T-helper 22 cell (primary cell): Measurements from ENCODE around the gene ROBO2.

Experiments
- DNase-seq: peaks from one replicate; pipeline ENCODE4 v3.0.0-alpha.2; 2020; ENCODE audit warnings: low read depth

Gene ROBO2

DNA sequence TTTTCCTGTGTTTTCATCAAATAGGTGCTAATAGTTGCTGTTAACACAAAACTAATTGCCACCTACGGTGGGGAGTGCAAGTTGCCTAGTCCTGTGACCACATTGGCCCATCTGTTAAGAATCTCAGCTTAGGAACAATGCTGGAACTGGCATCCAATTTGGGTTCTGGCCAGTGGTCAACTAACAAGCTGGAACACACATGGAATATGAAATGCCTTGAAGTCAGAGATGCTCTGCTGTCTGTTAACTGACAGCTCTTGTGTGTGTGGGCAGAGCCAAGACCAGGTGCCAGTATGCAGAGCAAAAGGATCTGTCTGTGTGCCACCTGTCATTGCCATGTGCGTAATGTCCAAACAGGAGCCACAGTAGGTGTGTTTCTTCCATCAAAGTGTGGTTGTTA is 460.8 kb downstream of the ROBO2 start:
- DNase-seq = no peak

DNA sequence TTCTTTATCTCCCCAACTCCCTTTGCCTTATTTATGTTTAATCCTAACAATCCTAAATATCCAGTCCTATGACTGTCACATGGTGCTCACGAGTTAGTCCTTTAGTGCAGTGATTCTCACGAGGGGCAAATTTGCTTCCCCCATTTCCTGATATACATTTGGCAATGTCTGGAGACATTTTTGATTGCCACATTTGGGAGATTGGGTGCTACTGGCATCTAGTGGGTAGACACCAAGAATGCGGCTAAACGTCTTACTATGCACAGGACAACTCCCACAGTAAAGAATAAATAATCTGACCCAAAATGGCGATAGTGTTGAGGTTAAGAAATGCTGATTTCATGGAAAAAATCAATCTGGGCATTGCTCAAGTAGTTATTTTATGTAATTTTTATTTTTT is 466.5 kb downstream of the ROBO2 start:
- DNase-seq = no peak

DNA sequence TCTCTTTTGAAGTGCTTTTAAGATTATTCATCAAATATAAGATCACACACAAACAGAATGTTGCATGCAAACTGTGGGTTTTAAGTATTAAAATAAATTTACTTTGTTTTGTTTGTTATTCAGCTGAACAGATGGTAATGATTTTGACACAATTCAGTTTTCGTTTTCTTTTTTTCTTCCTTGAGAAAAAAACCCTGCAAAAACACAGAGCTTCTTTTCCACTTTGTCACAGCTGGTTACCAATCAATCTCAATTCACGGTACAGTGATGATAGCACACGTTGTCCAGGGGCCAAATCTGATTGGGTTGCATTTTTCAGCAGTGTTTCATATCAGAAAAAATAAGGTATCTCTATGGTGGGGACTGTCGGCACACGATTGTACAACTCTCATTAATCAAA is 473.6 kb downstream of the ROBO2 start:
- DNase-seq = no peak

DNA sequence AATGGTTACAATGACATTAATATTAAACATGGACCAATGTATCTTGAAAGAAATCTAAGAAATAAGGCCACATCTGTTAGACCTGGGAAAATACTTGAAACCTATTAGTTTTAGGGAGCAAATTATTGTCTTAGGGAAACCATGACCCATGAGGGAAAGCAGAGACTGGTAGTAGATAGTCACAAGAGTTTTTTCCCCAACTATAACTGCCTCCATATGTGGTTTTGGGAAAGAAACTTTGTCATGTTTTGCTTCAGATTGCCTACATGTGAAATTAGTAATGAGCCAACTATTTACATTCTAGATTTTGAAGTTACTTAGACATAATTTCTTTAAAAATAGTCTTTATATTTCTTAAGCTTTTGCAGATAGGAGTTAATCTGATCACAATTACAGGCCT is 474.9 kb downstream of the ROBO2 start:
- DNase-seq = no peak

DNA sequence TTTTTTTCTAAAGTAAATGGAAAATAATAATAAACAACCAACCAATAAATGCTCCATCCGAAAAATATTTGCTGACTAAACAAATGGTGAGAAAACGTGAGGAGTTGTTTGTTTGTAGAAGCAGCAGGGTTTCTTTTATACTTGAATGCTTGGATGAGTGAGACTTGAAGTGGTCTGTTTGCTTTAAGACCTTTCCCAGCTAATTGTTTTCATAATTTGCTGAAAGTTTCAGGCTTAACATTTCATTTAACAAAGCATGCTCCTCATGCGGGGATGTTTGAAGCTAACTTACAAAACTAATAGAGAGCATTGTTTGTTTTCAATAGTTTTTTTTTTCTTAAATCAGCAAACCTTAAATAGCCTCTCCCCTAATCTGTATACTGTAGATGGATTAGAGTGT is 484.6 kb downstream of the ROBO2 start:
- DNase-seq = no peak

DNA sequence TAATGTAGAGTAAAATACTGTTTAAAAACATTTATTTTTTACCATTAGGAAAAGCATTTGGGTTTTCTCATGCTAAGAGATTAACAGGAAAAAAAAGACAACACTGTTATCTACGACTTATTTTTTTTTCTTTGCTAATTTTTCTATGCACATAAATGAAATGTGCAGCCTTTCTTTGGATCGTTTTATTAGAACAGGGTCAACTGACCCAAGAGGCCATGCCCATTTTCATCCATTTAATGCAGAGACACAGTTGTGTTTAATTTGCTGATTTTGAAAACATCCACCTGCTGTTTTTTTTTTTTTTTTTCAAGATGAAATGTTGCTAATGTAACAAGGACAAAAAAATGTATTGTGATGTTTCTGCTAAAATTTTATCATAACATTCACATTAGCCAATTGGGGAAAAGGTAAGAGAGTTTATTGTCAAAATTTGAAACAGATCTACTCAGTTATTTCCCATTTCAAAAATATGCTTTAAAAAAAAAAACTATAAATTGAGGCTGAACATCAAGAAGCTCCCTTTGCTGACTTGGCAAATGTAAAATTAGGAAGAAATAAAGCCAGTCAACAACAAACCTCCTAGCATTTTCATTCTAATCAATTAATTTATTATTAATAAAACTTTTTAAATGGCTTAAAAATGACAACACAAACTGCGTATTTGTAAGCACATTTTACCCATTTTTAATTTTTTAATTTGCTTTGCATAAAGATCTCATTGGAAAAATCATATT is 485.2 kb downstream of the ROBO2 start:
- no peak for DNase-seq

DNA sequence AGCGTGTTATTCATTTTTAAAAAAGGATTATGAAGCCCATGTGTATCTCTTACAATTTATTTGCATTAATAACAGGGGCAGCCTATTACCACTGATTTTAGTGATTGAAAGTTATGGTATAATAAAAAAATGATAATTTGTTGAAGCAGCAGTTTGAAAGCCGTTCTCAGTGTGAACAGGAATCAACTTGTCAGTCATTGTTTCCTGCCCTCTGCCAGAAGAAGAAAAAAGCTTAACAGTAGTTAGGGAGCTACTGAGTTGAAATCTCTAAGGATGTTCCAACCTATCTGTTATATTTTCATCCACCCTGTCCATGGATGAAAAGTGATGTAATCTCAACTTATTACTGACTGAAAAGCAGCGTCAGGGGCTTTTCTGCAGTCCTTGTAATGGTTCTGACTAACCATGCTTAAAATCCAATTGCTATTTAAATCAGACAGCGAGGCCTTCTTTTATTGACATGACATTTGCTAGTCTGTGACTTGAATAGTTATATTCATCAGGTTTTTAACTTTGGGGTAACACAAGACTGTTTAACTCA is 486.7 kb downstream of the ROBO2 start:
- no peak for DNase-seq

DNA sequence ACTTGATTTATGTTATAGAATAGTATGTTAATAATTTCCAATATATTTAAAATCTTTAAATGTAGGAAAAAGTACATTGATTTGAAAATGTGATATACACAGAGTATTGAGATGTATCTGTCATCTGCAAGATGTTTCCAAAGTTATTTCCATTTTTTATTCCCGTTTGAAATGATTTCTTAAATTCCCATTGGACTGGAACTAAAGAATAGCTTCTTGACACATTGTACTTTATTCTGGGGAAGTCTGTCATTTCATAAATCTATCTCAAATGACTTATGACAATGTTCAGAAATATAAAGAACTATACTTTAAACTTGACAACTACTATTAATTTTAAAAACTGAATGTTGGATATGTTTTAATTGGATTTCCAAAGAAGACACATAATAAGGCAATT is 489.6 kb downstream of the ROBO2 start:
- no peak for DNase-seq

DNA sequence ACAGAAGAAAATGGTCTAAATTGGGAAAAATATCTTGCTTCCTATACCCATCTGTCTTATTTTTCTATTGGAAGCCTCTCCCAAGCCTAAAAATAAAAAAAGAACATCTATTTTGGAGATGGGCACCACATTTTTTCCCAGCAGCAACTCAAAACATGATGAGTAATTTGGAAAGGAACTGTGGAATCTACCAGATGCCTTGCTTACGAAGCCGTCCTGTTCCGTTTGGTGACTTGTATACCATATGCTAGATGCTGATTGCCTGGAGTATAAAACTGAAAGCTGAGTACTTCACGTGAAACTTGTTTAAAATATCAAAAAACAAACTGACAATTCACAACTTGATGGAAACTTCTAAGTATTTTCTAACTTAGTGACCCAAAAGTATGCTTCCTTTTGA is 491.0 kb downstream of the ROBO2 start:
- no peak for DNase-seq

DNA sequence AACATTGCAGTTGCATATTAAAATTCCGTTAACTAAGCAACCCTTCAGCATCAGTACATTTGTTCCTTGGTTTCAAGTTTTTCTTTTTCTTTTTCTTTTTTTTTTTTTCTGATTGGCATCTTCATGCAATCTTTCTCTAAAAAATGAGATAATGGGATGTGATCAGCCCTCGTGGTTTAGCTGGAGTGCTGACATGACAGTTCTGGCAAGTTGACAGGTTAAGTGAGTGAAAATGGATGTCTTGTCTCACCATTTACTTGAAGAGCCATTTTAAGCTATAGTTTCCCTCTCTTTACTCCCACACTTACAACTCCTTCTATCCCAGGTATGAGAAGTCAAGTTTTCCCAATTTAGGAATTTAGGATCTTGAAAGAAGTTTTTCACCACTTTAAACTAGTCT is 495.2 kb downstream of the ROBO2 start:
- no peak for DNase-seq

DNA sequence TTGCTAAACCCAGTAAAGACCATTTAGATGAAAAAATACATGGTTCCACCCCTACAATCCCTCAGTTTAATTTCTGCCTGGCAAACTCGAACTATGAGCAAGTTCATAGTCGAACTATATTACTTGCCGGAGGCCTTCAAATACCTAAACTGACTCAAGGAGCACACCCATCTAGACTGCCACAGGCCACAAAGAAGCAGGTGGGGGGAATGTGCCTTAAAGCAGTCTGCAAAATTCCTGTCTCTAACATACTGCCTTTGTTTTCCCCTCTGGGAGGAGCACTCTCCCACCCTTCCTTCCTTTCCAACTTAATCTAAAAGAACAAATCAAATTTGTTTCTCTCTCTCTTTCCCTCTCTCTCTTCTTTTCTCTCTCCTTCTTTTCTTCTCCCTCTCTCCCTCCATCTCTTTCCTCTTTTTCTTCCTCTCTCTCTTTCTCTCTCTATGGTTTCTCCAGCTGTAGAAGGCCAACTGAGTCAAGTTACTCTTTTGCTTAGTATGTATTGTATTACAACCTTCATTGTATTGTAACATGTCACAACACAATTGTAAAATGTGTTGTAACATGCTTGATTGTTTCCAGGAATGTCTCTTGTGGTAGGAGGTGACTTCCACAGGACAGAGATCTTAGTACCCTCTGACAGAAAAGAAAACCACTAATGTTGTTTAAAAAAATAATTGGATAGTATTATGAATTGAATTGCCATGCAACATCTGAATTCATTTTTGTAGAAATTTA is 496.3 kb downstream of the ROBO2 start:
- DNase-seq = no peak

DNA sequence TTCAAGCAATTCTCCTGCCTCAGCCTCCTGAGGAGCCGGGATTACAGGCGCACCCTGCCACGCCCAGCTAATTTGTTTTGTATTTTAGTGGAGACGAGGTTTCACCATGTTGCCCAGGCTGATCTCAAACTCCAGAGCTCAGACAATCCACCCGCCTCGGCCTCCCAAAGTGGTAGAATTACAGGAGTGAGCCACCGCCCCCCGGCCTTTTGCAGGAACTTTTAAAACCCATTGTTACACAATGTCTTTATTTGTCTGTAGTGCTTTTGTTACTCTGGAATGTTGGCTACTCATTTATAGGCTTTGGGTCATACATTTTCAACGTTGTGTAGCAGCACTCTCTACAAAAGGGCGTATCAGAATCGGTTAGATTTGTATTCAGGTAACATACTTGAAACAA is 499.1 kb downstream of the ROBO2 start:
- no peak for DNase-seq

DNA sequence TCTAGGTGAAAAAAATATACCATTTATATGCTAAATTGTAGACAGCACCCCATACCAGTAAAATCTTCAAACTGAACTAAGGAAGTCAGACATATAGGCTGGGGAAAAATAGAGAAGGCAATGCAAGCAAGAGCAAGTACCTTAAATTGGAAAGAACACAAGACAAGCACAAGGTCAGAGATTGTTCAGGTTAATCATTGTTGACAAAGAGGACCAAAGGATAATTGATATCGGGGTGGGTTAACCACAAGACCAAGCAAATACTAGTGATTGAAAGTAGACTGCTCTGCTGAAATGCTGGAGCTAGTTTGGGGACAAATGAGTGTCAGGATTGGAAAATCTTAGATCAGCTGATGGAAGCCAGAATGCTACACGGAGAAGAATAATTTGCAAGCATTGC is 499.8 kb downstream of the ROBO2 start:
- no peak for DNase-seq

DNA sequence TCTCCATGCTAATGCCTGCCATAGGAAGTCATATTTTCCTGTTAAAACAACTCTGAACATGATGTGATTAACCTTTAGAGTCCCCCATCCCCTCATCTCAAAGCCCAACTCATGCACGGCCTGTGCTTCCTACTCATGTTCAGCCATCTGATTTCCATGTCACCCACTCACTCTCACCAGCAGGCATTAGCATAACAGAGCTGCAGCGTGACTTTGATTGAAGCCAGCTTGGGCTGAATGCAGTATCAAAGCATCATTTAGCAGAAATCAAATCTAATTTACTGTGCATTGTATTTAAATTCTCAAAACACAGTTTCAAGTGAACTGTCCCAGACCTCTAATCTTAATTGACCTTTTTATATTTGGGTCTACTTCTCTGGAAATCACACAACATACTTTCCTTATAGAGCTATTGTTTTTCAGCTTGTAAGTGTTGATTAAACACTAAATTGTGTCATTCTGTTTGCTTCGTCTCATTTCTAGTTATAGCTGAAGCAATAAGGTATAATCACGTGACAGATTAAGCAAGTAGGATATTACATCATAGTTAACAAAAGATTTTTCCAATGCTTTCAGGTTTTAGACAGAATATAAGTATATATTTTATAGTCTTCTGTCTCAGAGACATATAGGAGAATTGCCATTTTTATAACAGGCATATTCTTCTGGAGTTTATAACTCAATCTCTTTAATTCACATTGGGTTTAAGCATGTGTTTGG is 501.5 kb downstream of the ROBO2 start:
- no peak for DNase-seq

DNA sequence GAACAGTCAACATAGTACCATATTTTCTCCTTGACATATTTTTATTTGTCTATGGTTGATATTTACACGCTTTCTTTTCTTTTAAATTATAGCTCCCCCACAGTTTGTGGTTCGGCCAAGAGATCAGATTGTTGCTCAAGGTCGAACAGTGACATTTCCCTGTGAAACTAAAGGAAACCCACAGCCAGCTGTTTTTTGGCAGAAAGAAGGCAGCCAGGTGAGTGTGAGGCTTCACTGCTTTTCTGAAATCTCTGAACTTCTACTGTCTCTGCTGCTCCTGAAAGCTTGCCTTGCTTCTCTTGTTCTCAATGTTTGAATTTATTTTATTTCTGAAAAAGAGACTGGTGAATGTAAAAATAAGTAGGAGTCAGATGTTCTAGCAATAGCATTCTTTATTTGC is 506.3 kb downstream of the ROBO2 start:
- no peak for DNase-seq

DNA sequence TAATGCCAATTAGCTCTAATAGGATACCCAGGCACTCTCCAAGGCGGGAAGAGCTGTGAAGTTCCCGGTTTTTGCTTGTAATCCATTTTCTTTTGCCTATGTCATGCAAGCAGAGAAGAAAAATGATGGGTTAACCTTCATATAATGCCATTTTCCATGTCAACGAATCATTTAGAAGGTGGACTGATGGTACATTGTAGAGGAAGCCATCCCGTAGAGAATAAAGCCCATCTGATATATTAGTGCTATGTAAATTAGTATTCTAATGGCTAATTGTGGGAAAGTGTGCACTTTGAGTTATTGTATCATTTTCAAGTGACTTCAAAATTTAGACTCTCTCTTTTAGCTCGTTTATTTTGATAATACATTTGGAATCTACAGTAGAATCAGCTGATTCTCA is 509.1 kb downstream of the ROBO2 start:
- no peak for DNase-seq

DNA sequence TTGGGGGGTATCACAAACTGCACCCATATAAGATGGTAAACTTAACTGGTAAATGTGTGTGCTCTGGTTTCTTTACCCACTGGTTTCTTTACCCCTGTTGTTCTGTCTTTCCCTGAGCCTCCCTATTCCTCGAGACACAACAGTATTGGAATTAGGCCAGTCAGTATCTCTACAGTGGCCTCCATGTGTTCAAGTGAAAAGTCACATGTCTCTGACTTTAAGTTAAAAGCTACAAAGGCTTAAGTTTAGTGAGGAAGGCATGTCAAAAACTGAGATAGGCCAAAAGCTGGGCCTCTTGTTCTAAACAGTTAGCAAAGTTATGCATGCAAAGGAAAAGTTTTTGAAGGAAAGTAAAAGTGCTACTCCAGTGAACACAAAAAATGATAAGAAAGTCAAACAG is 513.3 kb downstream of the ROBO2 start:
- no peak for DNase-seq

DNA sequence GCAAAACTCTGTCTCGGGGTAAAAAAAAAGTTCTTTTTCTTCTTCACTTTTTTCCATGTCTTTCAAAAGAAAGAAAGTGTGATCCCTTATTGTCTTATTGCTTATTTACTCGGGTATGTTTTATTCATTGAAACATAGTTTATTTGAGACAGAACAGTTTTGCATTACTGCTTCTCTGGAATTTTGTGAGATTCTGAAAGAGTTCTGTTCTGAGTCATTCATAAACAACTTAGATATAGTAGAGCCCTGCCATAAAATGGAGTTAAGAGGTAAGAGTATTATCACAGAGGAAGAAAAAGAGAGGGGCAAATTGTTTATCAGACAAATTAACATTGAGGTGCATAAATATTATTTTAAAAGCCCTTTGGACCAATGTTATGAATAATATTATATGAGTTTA is 522.2 kb downstream of the ROBO2 start:
- no peak for DNase-seq

DNA sequence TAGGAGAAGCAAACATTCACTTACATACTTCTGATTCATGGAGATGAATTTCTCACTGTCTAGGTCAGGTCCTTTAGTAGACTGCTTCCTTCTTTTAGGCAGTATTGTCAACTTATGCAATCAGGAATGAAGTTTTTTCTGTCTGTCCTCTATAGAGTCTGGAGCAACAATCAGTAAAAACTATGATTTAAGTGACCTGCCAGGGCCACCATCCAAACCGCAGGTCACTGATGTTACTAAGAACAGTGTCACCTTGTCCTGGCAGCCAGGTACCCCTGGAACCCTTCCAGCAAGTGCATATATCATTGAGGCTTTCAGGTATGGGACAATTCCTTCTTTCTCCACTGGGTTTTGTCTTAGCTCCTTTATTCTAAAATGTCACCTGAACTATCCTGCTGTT is 523.1 kb downstream of the ROBO2 start:
- no peak for DNase-seq

DNA sequence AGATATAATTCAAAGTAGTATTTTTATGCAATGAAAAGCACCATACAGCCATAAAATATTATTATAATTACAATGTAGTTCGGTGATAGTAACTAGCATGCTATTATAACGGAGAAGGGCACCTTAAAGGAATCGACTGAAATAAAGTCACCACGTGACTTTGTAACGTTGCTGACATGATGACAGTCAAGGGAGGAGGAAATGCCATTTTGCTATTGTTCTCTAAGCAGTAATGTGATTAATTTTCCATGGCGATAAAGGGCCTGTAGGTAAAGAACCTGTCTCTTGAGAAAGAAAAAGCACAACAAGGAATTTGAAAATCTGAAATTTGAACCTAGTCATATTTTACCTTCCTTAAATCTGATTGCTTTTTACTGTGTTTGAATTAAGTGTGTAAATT is 526.2 kb downstream of the ROBO2 start:
- DNase-seq = no peak

DNA sequence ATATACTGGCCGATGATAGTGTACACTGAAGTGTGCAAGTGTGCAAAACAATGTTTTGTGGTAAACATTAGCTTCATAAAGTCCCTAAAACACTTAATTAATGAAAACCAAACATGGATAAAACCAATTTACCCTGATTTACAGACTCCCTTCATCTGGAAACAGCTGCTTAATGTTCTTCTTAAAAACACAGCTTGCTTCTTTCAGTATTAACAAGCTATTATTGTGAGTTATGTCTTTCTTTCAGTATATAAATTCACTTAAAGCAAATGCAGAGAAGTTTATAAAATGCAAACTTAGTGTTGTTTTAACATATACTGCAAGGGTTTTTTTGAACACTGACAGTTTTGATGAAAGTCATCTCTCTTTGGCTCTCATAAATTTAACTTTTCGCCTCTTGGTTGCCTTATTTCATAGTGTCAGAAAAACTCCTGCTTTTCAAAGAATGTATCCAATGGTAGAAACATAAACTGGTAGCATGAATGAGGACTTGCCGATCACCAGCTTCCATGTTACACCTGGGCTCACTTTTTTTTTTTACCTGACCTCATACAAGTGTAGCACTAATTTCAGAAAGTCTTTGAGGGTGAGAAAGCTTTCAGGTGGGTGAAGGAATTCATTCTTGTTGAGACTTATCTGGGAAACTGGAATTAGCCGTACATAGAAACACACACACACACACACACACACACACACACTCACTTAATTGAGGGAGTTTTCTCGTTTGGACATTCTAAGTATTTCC is 532.2 kb downstream of the ROBO2 start:
- no peak for DNase-seq

DNA sequence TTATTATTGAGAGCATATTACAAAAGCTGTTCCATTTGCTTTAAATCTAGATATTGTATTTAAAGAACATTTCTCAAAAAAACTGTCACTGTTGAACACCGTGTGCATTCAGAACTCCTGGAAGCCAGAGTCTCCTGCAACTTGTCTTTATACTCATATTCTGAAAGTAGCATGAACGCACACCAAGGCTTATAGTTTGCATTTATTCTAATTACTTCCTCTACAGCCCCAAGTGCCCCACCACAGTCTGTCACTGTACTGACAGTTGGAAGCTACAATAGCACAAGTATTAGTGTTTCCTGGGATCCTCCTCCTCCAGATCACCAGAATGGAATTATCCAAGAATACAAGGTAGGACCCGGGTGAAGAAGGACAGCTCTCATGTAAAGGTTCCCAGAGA is 537.4 kb downstream of the ROBO2 start:
- DNase-seq = no peak
